Stimulated activated CD8-positive, alpha-beta memory T cell treated with anti-CD3 and anti-CD28 coated beads, Interleukin-12 subunit alpha, Interleukin-12 subunit beta, amount 100 ng/mL, for 24 hours (primary cell): Measurements from ENCODE around the gene TRPM6.
A peak's percentile ranks its signal among the peaks of the same experiment; 100 is the strongest.
"Not testable (repeated sequence)": the region's sequence is repeated elsewhere in the genome, so short reads cannot be mapped to it uniquely, and the experiment has no call there.

ENCODE experiments used
- DNase-seq: peaks from one replicate; pipeline ENCODE4 v3.0.0-alpha.2; 2020; ENCODE audit errors: extremely low read depth

The TRPM6 gene

DNA sequence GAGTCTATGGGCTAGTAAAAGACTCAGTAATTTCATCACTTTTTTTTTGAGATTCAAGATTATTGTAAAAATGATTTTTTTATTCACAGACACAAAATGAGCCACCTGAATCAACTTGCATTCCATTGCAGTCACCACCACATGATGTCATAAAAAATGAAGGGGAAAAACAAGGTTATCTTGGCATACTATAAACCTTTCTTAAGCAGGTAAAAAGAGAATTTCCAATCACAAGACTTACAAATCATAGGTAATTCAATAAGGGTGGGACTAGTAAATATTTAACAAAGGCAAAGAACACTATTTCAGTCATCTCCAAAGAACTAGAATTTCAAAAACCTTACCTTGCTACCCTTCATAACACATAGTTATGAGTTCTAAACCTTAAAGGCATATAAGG, 30.7 kb downstream of the TRPM6 start:
- DNase-seq = no peak

DNA sequence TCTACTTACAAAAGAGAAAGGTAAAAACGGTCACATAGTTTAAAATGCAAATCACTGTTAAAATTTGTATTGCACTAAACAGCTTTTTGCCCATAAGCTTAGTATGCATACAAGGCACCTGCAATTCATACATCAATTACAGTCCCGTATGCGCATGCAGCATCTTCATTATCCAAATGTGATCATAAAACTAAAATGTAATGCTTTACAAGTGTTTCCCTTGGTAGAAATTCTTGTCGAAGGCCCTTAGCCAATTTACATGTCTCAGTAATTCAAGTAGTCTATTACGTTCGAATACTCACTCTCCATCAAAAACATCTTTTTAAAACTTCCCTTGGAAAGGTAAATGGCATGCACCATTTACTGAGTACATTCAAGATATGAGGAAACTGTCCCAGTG, 32.6 kb downstream of the TRPM6 start:
- DNase-seq = no peak

DNA sequence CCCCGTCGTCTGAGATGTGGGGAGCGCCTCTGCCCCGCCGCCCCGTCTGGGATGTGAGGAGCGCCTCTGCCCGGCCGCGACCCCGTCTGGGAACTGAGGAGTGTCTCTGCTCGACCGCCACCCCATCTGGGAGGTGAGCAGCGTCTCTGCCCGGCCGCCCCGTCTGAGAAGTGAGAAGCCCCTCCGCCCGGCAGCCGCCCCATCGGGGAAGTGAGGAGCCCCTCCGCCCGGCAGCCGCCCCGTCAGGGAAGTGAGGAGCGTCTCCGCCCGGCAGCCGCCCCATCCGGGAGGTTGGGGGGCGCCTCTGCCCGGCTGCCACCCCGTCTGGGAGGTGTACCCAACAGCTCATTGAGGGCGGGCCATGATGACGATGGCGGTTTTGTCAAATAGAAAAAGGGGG, 34.7 kb downstream of the TRPM6 start:
- DNase-seq = not testable (repeated sequence)

DNA sequence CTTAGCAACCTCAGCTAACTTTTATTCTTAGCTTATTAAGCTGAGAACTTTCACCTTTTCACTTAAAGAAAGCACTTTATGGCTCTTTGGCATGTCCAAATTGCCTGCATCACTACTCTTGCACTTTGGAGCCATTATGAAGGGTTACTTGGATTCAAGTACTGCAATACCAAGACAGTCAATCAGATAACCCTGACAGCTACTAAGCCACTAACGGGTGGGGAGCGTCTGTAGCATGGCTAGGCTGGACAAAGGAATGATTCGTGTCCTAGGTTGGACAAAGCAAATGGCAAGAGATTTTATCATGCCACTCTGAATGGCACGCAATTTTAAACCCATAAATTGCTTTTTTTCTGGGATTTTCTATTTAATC, 39.6 kb downstream of the TRPM6 start:
- DNase-seq = no peak

DNA sequence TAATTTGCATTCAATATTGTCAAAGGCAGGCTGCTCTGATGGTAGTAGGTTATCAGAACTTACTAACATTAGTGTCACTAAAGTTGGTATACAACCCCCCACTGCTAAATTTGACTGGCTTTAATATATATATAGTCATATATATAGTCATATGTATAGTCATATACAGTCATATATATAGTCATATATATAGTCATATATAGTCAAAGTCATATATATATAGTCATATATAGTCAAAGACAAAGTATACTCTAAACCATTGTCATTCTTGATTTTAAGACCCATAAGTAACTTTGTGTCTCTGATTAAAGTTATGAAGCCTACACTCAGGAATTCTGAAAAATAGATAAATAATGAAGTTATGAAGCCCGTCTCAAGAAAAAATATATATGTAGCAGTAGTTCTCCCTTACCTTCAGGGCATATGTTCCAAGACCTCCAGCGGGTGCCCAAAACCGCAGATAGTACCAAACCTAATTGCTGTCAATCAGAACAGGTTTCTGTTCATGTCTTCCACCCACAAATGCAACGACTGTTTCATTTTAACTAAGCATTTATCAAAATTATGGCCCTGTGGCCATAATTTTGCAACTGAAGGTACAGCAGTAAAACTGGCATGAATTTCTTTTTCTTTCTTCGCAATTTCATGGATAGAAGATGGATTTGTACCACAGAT, 40.1 kb downstream of the TRPM6 start:
- no peak for DNase-seq

DNA sequence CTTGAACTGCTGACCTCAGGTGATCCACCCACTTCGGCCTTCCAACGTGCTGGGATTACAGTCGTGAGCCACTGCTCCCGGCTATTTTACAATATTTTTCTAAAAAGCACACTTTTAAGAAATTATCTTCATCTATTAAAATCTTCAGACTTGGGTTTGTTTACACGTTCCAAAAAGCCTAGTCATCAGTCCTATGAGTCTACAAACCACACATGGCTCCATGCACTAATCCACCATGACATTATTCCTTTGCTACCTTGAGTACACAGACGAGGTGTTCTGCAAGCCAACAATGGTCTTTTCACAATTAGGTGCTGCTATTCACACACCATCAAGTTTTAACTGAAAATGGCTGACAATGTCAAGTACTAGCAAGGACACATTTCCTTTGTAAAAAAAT, 41.0 kb downstream of the TRPM6 start:
- no peak for DNase-seq

DNA sequence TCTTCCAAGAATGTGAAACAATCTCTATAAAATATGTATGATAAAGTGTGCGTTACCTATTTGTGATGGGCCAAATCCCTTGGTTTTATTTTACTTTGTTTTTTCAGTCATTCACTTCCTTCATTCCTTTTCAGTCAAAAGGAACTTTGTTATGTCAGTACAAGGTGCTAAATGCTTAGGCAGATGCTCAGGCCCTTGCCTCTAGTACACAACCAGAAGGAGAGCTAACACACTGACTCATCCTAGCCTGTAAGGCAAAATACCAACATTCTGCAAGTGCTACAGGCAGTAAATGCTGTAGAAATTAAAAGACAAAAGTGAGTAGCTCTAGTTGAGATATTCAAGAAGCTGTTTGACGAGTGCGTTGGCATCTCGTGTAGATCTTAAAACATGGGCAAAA, 49.4 kb downstream of the TRPM6 start:
- no peak for DNase-seq

DNA sequence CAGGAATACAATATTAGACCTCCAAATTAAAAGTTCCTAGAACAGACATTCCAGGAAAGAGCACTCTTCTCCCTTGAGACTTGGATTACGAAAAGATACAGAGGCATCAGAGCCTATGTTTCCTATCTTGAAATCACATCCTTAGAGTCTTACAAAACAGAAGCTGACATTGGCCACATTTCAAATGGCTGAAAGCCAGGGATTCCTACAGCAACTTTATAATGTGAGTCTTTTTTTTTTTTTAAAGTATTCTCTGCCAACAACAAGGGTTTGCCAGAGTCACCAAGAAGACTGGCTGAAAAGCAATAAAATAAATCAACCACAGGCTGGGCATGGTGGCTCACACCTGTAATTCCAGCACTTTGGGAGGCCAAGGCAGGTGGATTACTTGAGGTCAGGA, 63.1 kb downstream of the TRPM6 start:
- no peak for DNase-seq

DNA sequence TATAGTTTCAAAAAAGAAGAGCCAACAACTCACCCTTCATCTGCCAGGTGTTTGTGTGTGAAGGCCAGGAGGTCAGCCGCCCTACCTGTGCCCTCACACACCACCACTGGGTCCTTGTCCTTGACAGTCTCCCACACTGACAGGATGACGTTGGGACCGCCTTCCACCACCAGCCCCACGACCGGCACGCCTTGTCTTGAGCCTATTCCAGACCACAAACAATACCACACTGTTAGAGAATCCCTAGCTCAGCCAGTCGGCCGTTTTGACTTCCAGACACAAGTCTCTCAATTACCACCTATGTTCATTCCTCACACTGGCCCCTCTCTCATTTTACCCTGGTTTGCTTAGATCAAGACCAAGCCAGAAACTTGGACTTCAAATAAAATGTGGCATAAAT, 66.1 kb downstream of the TRPM6 start:
- DNase-seq = no peak

DNA sequence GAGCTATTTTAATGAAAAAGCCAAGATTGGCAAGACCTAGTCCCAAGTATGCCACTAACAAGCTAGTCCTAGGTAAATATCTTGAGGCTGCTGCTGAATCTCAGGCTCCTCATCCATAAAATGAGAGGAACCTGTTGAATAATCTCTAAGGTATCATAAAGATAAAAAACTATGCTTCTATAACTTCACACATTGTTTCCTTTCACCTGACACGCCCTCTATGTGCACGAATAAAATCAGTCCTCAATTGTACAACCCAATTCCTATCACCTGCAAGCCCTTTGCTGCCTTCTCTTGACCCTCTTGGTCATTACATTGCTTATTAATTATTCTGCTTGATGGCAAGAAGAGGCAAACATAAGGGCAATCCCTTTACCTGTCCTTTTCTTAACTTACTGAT, 69.9 kb downstream of the TRPM6 start:
- no peak for DNase-seq

DNA sequence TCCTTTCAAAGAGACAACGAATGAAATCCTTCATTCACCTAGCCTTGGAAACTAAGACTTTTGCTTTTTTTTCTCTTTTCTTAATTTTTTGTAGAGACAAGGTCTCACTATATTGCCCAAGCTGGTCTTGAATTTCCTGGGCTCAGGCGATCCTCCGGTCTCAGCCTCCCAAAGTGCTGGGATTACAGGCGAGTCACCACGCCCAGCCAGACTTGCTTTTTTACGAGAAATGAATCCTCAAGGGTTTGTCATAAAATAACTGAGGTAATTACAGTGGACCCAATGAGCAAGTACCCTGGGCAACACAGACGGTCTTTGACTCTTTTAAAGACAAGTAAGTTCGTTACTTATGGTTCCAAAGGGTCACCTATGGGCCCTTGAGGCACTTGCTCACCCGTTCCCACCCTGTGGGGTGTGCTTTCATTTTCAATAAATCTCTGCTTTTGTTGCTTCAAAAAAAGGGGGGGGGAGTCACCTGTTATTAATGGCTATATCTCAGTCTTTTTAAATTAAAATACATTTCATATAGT, 70.4 kb downstream of the TRPM6 start:
- DNase-seq = no peak

DNA sequence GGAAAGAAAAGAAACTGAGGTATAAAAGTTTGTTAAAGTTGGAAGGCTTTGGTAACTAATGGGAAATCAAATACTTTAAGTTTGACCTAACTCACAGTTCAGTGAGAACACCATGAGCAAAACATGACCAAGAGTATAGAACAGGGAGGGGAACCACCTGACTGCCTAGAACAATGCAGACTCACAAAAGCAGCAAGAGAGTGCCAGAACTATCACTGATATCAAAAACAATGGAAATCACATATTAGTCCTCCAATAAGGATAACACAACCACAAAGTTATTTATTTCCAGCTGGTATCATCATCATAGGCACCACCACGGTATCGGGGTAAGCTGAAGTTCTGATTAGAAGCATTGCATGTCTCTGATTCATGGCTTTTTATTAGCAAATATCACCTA, 77.5 kb downstream of the TRPM6 start:
- DNase-seq = no peak

DNA sequence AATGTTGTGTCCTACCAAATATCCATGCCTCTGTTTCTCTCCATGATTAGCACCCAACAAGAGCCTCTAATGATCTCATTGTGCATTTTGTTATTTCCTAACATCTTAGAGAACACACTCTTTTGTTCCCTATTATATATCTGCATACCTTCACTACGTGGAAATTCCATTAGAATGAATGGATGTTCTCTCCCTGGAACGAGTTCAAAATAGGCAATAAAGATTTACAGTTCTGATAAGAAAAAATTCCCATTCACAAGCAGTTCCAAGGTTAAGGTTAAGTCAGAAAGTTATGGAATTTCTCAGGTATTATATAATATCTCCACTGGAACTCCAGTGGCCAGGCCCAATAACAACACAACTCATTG, 83.7 kb downstream of the TRPM6 start:
- DNase-seq = no peak

DNA sequence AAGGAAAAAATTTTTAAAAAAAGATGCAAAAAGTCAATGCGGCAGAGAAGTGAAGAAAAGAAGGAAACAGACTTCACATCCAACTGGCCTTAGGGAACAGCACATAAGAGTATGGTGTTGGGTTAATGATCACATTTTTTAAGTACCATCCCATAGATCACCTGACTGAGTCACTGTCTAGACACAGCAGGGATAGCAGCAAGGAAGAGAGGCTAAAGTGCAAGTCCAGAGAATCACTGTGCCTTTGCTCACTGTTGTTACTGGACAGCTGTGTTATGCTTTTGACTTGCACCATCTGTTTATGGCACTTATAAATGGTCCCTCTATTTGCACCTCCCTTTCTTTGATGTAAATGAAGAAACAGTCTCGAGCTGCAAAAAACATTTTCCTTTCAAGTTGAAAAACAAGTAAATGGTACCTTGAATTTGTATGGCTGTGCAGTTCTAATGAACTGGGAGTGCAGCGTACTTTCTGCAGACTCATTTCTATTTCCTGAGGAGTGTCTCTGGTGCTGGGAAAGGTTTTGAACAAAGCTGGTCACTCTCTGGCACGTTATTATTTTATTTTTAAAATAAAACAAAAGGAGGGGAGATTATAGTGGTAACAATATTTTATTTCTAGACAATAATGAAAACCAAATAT, 84.2 kb downstream of the TRPM6 start:
- no peak for DNase-seq

DNA sequence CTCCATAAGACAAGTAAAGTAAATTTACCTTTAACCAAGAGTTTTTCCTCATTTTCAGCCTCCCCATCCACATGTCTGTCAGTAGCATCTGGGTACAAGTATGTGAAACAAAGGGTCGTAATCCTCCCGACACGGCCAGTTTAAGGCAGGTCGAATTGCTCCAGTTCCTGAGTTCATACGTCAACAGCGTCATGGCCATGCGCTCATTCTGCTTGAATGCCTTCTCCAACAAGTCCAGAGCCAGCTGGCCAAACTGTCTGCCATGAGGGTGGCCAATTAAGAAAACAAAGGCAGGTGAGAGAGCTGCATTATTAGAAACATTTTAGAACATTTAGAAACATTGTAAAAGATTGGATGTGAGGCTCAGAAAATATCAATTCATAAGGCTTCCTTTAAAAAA, 87.5 kb downstream of the TRPM6 start:
- DNase-seq = no peak

DNA sequence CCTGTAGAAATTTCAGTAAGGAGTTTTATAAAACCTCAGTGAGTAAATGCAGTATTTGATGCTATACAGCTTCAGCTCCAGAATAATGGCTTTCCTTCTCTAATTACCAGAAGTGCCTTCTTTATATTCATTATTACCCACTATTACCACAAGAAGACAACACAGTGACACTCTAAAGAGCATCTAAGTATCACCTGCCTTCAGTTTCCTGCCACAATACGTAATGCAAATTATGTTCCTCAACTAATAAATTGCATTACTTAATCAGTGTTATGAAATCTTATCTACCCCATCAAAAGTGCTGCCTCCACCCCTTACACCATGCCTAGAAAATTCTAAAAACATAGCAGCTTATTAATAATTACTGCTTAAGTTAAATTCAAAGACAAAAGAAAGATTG, 91.9 kb downstream of the TRPM6 start:
- DNase-seq = no peak

DNA sequence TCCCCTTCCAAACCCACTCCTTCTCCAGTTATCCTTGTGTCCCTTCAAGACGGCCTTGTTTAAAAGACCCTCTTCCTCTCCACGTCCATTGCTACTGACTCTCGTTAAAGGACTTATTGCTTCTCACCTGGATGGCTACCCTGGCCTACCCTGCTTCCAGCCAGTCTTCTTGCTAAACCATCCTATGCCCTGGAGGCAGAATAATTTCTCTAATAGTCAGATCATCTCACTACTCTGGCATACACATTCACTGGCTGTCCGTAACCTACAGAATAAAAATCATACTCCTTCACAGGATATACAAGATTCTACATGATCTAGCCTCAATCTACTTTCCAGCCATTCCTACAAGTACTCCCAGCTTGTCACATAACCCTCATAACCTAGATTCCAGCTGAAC, 92.6 kb downstream of the TRPM6 start:
- no peak for DNase-seq

DNA sequence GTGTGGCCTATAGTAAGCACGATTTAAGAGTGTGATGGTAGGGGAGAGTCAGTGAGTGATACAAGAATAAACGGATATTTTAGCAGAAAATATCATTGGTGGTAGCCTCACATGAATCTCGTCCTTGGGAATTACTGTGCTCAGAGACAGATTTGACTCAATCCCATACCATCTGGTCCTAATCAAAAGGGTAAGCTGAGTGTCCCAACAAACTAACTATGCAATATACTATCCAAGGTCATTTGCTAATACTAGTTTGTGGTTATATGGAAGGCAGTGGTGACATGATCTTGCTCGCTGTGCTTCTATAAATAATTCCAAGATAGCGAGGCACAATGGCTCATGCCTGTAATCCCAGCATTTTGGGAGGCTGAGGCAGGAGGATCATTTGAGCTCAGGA, 103.2 kb downstream of the TRPM6 start:
- no peak for DNase-seq

DNA sequence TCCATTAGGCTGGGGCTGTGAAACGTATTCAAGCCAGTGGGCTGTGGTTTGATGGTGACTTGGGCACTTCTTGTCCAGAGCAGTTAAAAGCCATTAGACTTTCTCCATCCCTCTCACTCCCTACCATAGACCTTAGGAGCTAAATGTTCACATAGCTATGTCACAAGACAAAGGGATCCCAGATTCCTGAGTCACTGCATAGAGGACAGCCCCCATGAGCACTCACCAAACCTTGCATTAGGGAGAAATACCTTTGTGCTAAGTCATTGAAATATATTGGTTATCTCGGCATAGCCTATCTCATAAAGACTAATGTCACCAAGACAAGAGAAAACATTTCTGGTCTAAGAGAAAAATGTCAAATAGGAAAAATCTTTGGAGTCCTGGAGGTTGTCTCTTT, 104.3 kb downstream of the TRPM6 start:
- DNase-seq = no peak

DNA sequence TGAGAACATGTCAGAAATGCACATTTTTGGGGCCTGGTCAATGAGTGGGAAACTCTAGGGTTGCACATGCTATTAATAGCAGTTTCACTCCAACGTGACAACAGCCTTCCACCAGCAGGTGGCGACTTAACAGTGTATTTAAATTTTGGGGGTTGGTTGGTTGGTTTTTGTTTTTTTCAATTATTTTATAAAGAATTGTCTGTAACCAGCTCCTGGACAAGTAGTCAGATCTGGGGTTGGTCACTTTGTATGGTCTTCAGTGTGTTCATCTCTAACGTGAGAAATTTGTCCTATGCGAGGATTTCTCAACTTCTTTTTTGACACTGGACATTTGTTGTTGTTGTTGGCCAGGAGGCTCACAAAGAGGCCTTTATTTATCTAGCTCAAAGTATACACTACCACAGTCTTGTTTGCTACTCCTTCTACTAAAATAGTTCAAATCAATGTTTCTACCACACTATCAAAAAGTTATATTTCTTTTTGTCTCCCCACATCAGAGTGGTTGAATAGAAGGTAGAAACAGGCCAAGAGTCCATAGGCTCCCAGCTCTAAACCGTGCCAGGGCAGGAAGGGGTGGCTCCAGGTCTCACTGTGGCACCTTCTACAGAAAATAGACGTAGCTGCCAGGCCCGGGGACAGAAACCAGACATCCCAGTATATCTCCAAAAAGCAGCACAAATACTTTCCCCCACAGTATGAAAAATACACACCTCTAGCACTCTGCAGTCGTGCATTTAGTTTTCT, 110.4 kb downstream of the TRPM6 start:
- DNase-seq = no peak

DNA sequence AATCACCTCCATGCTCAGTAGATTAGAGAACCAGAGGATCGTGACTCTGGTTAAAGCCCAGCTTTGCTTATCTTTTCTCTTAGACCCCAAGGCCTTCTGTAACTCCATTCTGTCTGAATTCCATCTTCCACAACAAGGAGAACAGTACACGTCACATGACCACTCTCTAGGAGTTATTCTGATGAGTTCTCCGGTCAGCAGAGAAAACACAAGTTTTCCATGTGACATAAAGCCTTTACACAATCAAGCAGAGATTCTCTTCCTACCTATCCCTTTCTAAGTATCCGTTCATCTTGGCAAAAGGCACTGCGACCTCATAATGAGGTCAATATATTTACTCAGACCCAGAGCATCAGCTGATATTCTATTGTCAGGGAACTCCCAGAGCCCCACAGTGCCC, 112.3 kb downstream of the TRPM6 start:
- DNase-seq = no peak

DNA sequence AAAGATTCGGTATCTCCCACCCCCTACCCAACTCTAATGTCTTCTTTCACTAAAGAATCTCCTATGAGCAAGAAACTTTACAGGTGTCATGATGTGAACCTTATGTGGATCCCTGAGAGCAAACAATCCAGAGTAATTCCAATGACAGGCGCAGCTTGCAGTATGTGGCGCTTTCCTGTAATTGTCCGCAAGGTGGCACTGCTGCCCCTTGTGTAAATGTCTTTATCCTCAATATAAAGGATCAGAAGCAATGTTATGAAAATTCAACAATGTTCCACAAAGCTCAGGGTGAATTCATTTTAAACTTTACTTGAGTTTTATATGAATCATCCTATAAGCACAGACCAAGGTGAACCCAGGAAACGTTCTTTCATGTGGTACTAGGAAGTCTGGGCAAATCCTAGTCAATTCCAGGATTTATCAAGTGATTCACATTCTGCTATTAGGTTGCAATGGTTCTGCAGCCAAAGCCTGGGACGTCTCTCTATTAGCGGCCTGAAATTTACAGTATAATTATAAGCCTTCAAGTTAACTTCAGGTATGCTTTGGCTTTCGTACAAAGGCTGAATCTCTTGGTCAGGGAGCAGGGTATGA, 113.7 kb downstream of the TRPM6 start:
- peak; percentile 26 for DNase-seq

DNA sequence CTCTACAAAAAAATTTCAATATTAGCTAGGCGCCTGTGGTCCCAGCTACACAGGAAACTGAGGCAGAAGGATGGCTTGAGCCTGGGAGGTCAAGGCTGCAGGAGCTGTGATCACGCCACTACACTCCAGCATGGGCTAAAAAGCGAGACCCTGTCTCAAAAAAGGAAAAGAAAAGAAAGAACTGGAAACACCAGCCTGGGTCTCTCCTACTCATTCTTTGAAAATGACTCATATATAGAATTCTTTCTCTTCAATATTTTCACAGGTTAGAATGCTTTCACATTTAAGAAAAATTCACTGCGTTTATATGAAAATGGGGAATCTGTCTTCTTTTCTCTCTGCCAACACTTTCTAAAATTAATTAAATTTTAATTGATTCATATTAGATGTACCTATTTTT, 115.6 kb downstream of the TRPM6 start:
- no peak for DNase-seq
